Subcutaneous abdominal adipose tissue (tissue), 5 donors: ENCODE measurements around the gene EDC4.

Source experiments
- H3K27ac ChIP-seq: one replicate; pipeline ENCODE4 v1.7.0; 2013; ENCODE audit warnings: low read depth, mild to moderate bottlenecking, inconsistent platforms, low read length, moderate library complexity
- H3K27me3 ChIP-seq, 5 donors: one replicate each; pipeline ENCODE4 v1.7.0; 2013; ENCODE audit warnings: low read length in 5 of 5, inconsistent platforms in 1 of 5; ENCODE audit not compliant: control insufficient read depth in 5 of 5, insufficient read depth in 4 of 5
- H3K36me3 ChIP-seq, 5 donors: one replicate each; pipeline ENCODE4 v1.7.0; 2013; ENCODE audit warnings: low read length in 5 of 5; ENCODE audit not compliant: control insufficient read depth in 5 of 5, insufficient read depth in 5 of 5
- H3K4me1 ChIP-seq, 5 donors: one replicate each; pipeline ENCODE4 v1.7.0; 2013; ENCODE audit warnings: low read length in 5 of 5, mild to moderate bottlenecking in 3 of 5, moderate library complexity in 1 of 5; ENCODE audit not compliant: control insufficient read depth in 5 of 5, insufficient read depth in 5 of 5
- H3K4me3 ChIP-seq, 5 donors: one replicate each; pipeline ENCODE4 v1.7.0; 2013; ENCODE audit warnings: low read length in 5 of 5, low read depth in 1 of 5
- H3K9ac ChIP-seq, 5 donors: one replicate each; pipeline ENCODE4 v1.7.0; 2013; ENCODE audit warnings: low read length in 5 of 5, mild to moderate bottlenecking in 4 of 5, moderate library complexity in 3 of 5
- H3K9me3 ChIP-seq, 5 donors: one replicate each; pipeline ENCODE4 v1.7.0; 2013; ENCODE audit warnings: low read length in 5 of 5; ENCODE audit not compliant: control insufficient read depth in 5 of 5
- donor health status: healthy.
- donor health status: healthy.
- donor health status: healthy.
- donor health status: healthy.
- donor health status: healthy.

EDC4 gene

DNA sequence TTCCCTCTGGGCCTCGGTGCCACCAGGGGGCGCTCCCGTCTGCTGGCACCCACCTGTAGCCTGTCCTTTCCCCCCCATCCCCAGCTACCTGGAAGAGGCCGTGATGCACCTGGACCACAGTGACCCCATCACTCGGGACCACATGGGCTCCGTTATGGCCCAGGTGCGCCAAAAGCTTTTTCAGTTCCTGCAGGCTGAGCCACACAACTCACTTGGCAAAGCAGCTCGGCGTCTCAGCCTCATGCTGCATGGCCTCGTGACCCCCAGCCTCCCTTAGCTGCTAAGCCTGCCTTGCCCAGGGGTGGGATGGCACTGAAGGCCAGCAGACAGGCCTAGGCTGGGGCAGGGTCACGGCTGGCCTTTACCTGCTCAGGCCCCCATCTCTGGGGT is 11.0 kb downstream of the EDC4 start:
- no peaks in the 10 kb centered on the region for H3K27me3 ChIP-seq
- H3K9ac ChIP-seq = no peak overlapping the region
- H3K4me1 ChIP-seq = peaks cover 2 to 13% (median 6%) of the 10 kb centered on the region in 5 donors
- no peak overlapping the region for H3K4me3 ChIP-seq
- H3K36me3 ChIP-seq = peaks cover 0 to 74% (median 62%) of the 10 kb centered on the region in 5 donors
- no peaks in the 10 kb centered on the region for H3K9me3 ChIP-seq
- H3K27ac ChIP-seq = no peak overlapping the region

DNA sequence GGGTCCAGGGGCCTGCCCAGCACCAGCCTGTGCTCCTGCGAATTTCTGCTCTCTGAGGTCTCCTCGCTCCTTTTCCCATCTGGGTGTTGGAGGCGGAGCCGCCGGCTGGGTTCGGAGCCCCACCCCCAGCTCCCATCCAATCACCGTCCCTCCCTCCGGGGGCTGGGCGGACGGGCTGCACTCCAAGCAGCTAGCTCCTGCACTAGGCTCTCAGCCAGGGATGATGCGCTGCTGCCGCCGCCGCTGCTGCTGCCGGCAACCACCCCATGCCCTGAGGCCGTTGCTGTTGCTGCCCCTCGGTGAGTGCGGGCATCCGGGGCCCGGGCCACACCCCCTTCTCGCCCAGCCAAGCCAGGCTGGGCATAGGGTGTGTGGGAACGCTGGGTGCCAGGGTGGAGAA is 11.8 kb downstream of the EDC4 start, which contains the start of gene NRN1L:
TSS of gene NRN1L (plus strand) at position 202 of the 400 bp plus-strand sequence. CDS start at position 221, 19 bp downstream.
- Histone ChIP-seq H3K27ac (no peak within 1 kb of the TSS), H3K4me3 (no peak within 1 kb of the TSS), H3K27me3 (no peaks in the 10 kb centered on the region), H3K9ac (no peak within 1 kb of the TSS), H3K36me3 (peaks cover 0 to 66% (median 54%) of the 10 kb centered on the region in 5 donors), H3K9me3 (no peaks in the 10 kb centered on the region), H3K4me1 (peaks cover 2 to 13% (median 6%) of the 10 kb centered on the region in 5 donors)

DNA sequence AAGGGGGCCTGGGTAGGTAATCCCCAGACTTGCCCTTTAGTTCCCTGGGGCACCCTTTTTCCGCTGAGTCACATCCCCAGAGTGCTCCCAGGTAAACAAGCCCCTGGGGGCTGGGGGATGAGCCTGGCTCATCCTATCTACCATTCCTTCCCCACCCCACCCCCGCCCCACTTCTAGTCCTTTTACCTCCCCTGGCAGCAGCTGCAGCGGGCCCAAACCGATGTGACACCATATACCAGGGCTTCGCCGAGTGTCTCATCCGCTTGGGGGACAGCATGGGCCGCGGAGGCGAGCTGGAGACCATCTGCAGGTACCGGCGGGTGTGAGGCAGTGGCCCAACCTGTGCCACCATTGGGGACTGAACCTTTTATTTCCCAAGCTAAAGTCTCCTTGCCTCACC is 12.7 kb downstream of the EDC4 start:
- Histone ChIP-seq H3K9me3 (no peaks in the 10 kb centered on the region), H3K36me3 (peaks cover 0 to 57% (median 45%) of the 10 kb centered on the region in 5 donors), H3K4me3 (no peak overlapping the region), H3K27ac (no peak overlapping the region), H3K4me1 (peaks cover 2 to 13% (median 6%) of the 10 kb centered on the region in 5 donors), H3K27me3 (no peaks in the 10 kb centered on the region), H3K9ac (no peak overlapping the region)

DNA sequence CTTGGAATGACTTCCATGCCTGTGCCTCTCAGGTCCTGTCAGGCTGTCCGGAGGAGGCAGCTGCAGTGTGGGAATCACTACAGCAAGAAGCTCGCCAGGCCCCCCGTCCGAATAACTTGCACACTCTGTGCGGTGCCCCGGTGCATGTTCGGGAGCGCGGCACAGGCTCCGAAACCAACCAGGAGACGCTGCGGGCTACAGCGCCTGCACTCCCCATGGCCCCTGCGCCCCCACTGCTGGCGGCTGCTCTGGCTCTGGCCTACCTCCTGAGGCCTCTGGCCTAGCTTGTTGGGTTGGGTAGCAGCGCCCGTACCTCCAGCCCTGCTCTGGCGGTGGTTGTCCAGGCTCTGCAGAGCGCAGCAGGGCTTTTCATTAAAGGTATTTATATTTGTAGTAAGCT is 13.1 kb downstream of the EDC4 start:
- H3K36me3 ChIP-seq = peaks cover 0 to 53% (median 41%) of the 10 kb centered on the region in 5 donors
- H3K4me3 ChIP-seq = no peak overlapping the region
- no peak overlapping the region for H3K9ac ChIP-seq

DNA sequence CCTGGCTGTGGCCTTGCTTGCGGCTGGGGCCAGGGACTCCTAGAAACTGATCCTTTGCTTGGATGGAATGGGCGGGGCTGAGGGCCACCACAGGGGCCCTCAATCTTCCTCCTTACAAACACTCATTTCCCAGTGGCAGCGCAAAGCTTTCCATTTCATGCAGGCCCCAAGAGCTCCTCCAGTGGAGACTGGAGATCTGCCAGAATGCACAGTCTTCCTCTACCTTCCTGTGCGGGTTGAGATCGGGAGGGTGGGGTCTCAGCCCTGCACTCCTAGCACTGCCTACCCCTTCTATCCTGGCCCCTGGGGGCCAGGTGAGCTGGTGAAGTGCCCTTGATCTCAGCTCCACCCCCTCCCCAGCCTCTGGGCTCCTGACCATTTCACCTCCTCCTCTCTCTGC is 13.5 kb downstream of the EDC4 start:
- Histone ChIP-seq H3K9ac (no peak overlapping the region), H3K27me3 (no peaks in the 10 kb centered on the region), H3K4me3 (no peak overlapping the region), H3K4me1 (peaks cover 2 to 13% (median 6%) of the 10 kb centered on the region in 5 donors), H3K9me3 (no peaks in the 10 kb centered on the region), H3K36me3 (peaks cover 0 to 49% (median 37%) of the 10 kb centered on the region in 5 donors), H3K27ac (no peak overlapping the region)

More for the DNA sequence above, 13.1 kb downstream of the EDC4 start:
- Histone ChIP-seq H3K27ac (no peak overlapping the region), H3K4me1 (peaks cover 2 to 13% (median 6%) of the 10 kb centered on the region in 5 donors), H3K9me3 (no peaks in the 10 kb centered on the region), H3K27me3 (no peaks in the 10 kb centered on the region)

DNA sequence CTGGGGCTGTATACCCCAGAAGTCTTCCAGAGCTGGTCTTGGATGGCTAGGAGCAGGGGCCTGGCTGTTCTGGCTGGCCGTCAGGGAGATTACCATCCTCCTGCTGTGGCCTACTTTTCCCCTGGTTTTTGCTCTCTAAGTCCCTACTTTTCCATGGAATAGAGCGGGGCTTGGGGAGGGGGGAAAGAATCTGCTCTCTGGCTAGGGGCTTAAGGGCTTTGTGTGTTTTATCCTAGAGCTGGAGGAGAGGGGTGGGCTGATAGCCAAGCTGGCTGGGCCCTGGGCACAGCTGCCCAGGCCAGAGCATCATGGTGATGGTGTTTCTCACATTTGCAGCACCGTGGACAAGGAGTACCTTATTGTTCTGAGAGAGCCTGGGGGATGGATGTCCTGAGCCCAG is 15.5 kb downstream of the EDC4 start:
- H3K9me3 ChIP-seq = no peaks in the 10 kb centered on the region
- no peak overlapping the region for H3K9ac ChIP-seq
- no peak overlapping the region for H3K4me3 ChIP-seq
- H3K27me3 ChIP-seq = no peaks in the 10 kb centered on the region
- H3K4me1 ChIP-seq = peaks cover 2 to 19% (median 13%) of the 10 kb centered on the region in 5 donors
- H3K36me3 ChIP-seq = peaks cover 0 to 30% (median 18%) of the 10 kb centered on the region in 5 donors
- H3K27ac ChIP-seq = no peak overlapping the region

DNA sequence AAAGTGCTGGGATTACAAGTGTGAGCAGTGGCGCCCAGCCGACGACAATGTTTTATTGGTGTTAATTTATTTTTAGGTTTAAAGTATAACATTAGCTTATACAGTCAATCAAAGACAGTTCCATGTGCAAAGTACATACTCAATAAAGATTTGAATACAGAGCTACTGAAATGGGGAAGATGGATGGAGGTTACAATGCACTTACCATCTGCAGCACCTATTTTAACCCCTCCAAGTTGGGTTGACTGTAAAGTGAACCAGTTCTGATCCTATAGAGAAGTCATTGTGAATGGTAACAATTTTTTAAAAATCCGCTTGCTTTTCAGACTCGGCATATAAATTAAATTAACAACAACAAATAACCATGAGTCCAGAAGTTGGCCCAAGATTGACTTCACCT is 19.5 kb downstream of the EDC4 start:
- H3K27me3 ChIP-seq = no peaks in the 10 kb centered on the region
- peaks cover 9 to 38% (median 34%) of the 10 kb centered on the region in 5 donors for H3K4me1 ChIP-seq
- H3K4me3 ChIP-seq = peak overlapping the region; percentile 46 to 67 (median 58)
- H3K27ac ChIP-seq = peak overlapping the region; percentile 90
- no peaks in the 10 kb centered on the region for H3K36me3 ChIP-seq
- no peaks in the 10 kb centered on the region for H3K9me3 ChIP-seq
- peak overlapping the region in 3 of 5 donors; percentile 37 to 61 (median 56) for H3K9ac ChIP-seq

DNA sequence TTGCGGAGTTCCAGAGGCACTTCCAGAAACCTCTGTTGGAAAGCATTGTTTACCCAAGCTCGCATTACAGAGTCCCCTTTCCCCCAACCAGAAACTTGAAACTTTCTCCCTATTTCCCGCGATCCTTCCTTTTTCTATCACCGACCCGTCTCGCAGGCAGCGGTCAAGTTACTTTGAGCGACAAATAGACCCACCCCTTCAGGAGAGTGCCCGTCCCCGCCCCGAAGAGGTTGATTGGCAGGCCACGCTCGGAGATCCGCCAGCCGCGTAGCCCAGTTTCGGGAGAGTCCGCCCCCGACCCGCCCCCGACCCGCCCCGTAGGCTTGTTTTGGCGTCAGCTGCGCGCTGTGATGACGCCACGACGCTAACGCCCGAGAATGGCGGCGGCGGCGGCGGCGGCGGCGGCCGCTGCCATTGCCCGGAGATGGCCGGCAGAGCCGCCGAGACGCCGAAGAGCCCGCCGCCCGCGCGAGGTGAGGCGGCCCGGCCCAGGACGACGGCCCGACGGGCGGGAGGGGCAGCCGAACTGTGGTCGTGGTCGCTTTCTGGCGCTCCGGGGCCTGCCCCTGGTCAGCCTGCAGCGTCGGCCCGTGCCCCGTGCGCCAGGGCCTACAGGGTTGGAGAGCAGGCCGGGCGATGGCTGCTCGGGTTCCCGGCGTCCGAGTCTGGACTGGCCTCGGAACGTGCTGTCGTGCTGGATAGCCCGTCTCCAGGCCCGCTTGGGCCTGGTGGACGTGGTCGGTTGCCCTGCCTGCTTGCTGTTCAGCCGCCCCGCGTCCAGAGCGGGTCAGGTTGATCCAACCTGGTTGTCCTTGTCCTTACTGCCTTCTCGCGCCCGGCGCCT is 20.3 kb downstream of the EDC4 start, which contains the start of gene PSKH1:
TSS of gene PSKH1 (plus strand) at position 356 of the 844 bp plus-strand sequence. CDS start 15,496 bp downstream, outside the sequence.
- no peaks in the 10 kb centered on the region for H3K9me3 ChIP-seq
- H3K27ac ChIP-seq = peak within 1 kb of the TSS; percentile 90
- peaks cover 9 to 41% (median 37%) of the 10 kb centered on the region in 5 donors for H3K4me1 ChIP-seq
- H3K36me3 ChIP-seq = no peaks in the 10 kb centered on the region
- H3K9ac ChIP-seq = peak within 1 kb of the TSS; percentile 87 to 99 (median 97)
- H3K27me3 ChIP-seq = no peaks in the 10 kb centered on the region
- peak within 1 kb of the TSS; percentile 86 to 97 (median 89) for H3K4me3 ChIP-seq

DNA sequence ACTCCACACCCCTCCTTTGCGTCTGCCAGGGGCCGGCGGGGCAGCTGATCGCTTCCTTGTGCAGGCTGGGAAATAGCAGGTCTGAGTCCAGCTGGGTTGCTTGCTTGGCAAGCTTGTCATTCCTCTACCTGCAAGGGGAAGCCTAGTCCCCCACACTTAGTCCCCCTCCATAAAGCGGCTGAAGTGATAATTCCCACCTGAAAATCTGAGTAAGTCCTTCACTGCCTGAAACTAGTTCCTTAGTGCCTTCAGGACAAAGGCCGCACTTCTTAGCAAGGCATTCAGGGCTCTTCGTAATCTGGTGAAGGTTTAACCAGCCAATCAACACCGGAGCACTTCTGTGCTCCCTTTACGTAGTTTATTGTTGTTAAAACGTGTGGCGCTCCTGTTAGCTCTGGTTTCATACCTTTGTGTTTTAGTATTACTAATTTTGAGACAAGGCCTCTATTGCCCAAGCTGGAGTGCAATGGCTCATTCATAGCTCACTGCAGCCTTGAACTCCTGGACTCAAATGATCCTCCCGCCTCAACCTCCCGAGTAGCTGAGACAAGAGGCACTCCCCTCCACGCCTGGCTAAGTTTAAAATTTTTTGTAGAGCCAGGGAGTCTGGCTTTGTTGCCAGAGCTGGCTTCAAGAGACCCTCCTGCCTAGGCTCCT is 21.0 kb downstream of the EDC4 start:
- Histone ChIP-seq H3K4me1 (peaks cover 9 to 41% (median 37%) of the 10 kb centered on the region in 5 donors), H3K27ac (peak overlapping the region; percentile 90)

More for the DNA sequence above, 21.0 kb downstream of the EDC4 start:
- no peaks in the 10 kb centered on the region for H3K27me3 ChIP-seq
- peak overlapping the region; percentile 87 to 99 (median 97) for H3K9ac ChIP-seq
- no peaks in the 10 kb centered on the region for H3K36me3 ChIP-seq
- no peaks in the 10 kb centered on the region for H3K9me3 ChIP-seq
- H3K4me3 ChIP-seq = peak overlapping the region; percentile 86 to 97 (median 89)
